ENCODE measurements around the gene PPFIA2.

Gene PPFIA2

GRCh38 chr12:81360916-81361315 lies 398.2 kb downstream of the PPFIA2 start:
- no peak for TF ChIP-seq CTCF (IDR thresholded peaks at IDR 0.05; ENCODE audit: low read depth, low read length)
- DNase-seq (ENCODE audit: extremely low read depth, low read depth) = no peak

GRCh38 chr12:81359736-81360135 lies 399.4 kb downstream of the PPFIA2 start:
- DNase-seq (ENCODE audit: extremely low read depth, low read depth) = no peak
- TF ChIP-seq CTCF (IDR thresholded peaks at IDR 0.05; ENCODE audit: low read depth, low read length) = no peak

GRCh38 chr12:81354327-81354932 lies 404.7 kb downstream of the PPFIA2 start:
- no peak for DNase-seq (ENCODE audit: extremely low read depth, low read depth)
- TF ChIP-seq CTCF (IDR thresholded peaks at IDR 0.05; ENCODE audit: low read depth, low read length) = no peak

GRCh38 chr12:81350309-81350708 lies 408.8 kb downstream of the PPFIA2 start:
- no peak for TF ChIP-seq CTCF (IDR thresholded peaks at IDR 0.05; ENCODE audit: low read depth, low read length)
- no peak for DNase-seq (ENCODE audit: extremely low read depth, low read depth)

GRCh38 chr12:81347404-81347803 lies 411.7 kb downstream of the PPFIA2 start:
- TF ChIP-seq CTCF (IDR thresholded peaks at IDR 0.05; ENCODE audit: low read depth, low read length) = no peak

GRCh38 chr12:81340910-81341309 lies 418.2 kb downstream of the PPFIA2 start:
- no peak for TF ChIP-seq CTCF (IDR thresholded peaks at IDR 0.05; ENCODE audit: low read depth, low read length)
- DNase-seq (ENCODE audit: extremely low read depth, low read depth) = no peak

More at GRCh38 chr12:81347404-81347803, 411.7 kb downstream of the PPFIA2 start:
- no peak for DNase-seq (ENCODE audit: extremely low read depth, low read depth)

- DNase-seq (ENCODE audit: extremely low read depth, low read depth) = no peak
- TF ChIP-seq CTCF (IDR thresholded peaks at IDR 0.05; ENCODE audit: low read depth, low read length) = no peak
These were observed 420.1 kb downstream of the PPFIA2 start for GRCh38 chr12:81339071-81339470.

All from AG09319 (cell line).